Measurements from ENCODE around the gene UTRN.

Gene UTRN

GRCh38 chr6:144284783-144285547 is at the start of gene UTRN:
Gene UTRN, plus strand, starts transcription at chr6:144285335. Its CDS starts 6,494 bp downstream, at chr6:144291829.
- DNase-seq (ENCODE audit: low read depth in 2 of 2, low spot score in 1 of 2) = no peak

GRCh38 chr6:144244688-144245087 is 40.4 kb upstream of the UTRN start:
- no peak for DNase-seq (ENCODE audit: low read depth in 2 of 2, low spot score in 1 of 2)

GRCh38 chr6:144246988-144247387 is 38.1 kb upstream of the UTRN start:
- no peak for DNase-seq (ENCODE audit: low read depth in 2 of 2, low spot score in 1 of 2)

GRCh38 chr6:144248003-144248402 is 37.1 kb upstream of the UTRN start:
- no peak for DNase-seq (ENCODE audit: low read depth in 2 of 2, low spot score in 1 of 2)

- DNase-seq (ENCODE audit: low read depth in 2 of 2, low spot score in 1 of 2) = no peak
Measured at GRCh38 chr6:144248476-144249301, 36.4 kb upstream of the UTRN start.

- DNase-seq (ENCODE audit: low read depth in 2 of 2, low spot score in 1 of 2) = no peak
Measured at GRCh38 chr6:144250276-144250675, 34.9 kb upstream of the UTRN start.

- no peak for DNase-seq (ENCODE audit: low read depth in 2 of 2, low spot score in 1 of 2)
Measured at GRCh38 chr6:144252259-144252658, 32.9 kb upstream of the UTRN start.

- DNase-seq (ENCODE audit: low read depth in 2 of 2, low spot score in 1 of 2) = no peak
Measured at GRCh38 chr6:144259986-144260385, 25.1 kb upstream of the UTRN start.

GRCh38 chr6:144262470-144263369 is 22.4 kb upstream of the UTRN start:
- DNase-seq (ENCODE audit: low read depth in 2 of 2, low spot score in 1 of 2) = no peak

- DNase-seq (ENCODE audit: low read depth in 2 of 2, low spot score in 1 of 2) = no peak
Measured at GRCh38 chr6:144263786-144264185, 21.3 kb upstream of the UTRN start.

- no peak for DNase-seq (ENCODE audit: low read depth in 2 of 2, low spot score in 1 of 2)
Measured at GRCh38 chr6:144264270-144265060, 20.7 kb upstream of the UTRN start.

- no peak for DNase-seq (ENCODE audit: low read depth in 2 of 2, low spot score in 1 of 2)
Measured at GRCh38 chr6:144265061-144265357, 20.1 kb upstream of the UTRN start.

GRCh38 chr6:144265390-144265789 is 19.7 kb upstream of the UTRN start:
- DNase-seq (ENCODE audit: low read depth in 2 of 2, low spot score in 1 of 2) = no peak

GRCh38 chr6:144266091-144266649 is 19.0 kb upstream of the UTRN start:
- no peak for DNase-seq (ENCODE audit: low read depth in 2 of 2, low spot score in 1 of 2)

- DNase-seq (ENCODE audit: low read depth in 2 of 2, low spot score in 1 of 2) = no peak
Measured at GRCh38 chr6:144268794-144269349, 16.3 kb upstream of the UTRN start.

GRCh38 chr6:144277174-144277573 is 8.0 kb upstream of the UTRN start:
- no peak for DNase-seq (ENCODE audit: low read depth in 2 of 2, low spot score in 1 of 2)

- DNase-seq (ENCODE audit: low read depth in 2 of 2, low spot score in 1 of 2) = no peak
Measured at GRCh38 chr6:144277605-144278227, 7.4 kb upstream of the UTRN start.

GRCh38 chr6:144278659-144279314 is 6.3 kb upstream of the UTRN start:
- no peak for DNase-seq (ENCODE audit: low read depth in 2 of 2, low spot score in 1 of 2)

GRCh38 chr6:144279484-144280150 is 5.5 kb upstream of the UTRN start:
- no peak for DNase-seq (ENCODE audit: low read depth in 2 of 2, low spot score in 1 of 2)

Data from stimulated activated CD8-positive, alpha-beta memory T cell treated with anti-CD3 and anti-CD28 coated beads, Interleukin-4, amount 100 ng/mL, for 4 hours (primary cell).